HG03378 (cell line): ENCODE measurements around the gene CDC34.
"Not testable (repeated sequence)": the region's sequence is repeated elsewhere in the genome, so short reads cannot be mapped to it uniquely, and the experiment has no call there.

Experiments
- ATAC-seq: cut with Tn5 transposase; IDR thresholded peaks from one replicate; pipeline ENCODE4 v1.9.1; 2021; ENCODE audit warnings: mild to moderate bottlenecking, moderate library complexity; ENCODE audit not compliant: unreplicated experiment

The CDC34 gene

GRCh38 chr19:585146-585545, 53.6 kb downstream of the CDC34 start:
- not testable (repeated sequence) for ATAC-seq

GRCh38 chr19:585551-586110, 54.1 kb downstream of the CDC34 start:
- no peak for ATAC-seq

- no peak for ATAC-seq
These were observed 56.7 kb downstream of the CDC34 start for GRCh38 chr19:588093-588740.

GRCh38 chr19:588741-589692, 57.5 kb downstream of the CDC34 start:
- ATAC-seq, result no peak

GRCh38 chr19:589693-590395, 58.3 kb downstream of the CDC34 start, which contains the start of gene HCN2:
TSS of gene HCN2 (plus strand) at chr19:589881. CDS start at chr19:589946, 65 bp downstream.
- no peak for ATAC-seq

- ATAC-seq, result no peak
These were observed 58.8 kb downstream of the CDC34 start for GRCh38 chr19:590396-590745.

GRCh38 chr19:590750-591098, 59.2 kb downstream of the CDC34 start:
- no peak for ATAC-seq

GRCh38 chr19:591099-591958, 59.8 kb downstream of the CDC34 start:
- ATAC-seq, result no peak
